NCI-H2196 (cell line): ENCODE data around the gene TRIM71.
A peak's percentile ranks its signal among the peaks of the same experiment; 100 is the strongest.

Experiments used
- DNase-seq: peaks from one replicate; lab custom pipeline; 2025; ENCODE audit not compliant: unreplicated experiment; lab: John Stamatoyannopoulos, UW

TRIM71 gene

DNA sequence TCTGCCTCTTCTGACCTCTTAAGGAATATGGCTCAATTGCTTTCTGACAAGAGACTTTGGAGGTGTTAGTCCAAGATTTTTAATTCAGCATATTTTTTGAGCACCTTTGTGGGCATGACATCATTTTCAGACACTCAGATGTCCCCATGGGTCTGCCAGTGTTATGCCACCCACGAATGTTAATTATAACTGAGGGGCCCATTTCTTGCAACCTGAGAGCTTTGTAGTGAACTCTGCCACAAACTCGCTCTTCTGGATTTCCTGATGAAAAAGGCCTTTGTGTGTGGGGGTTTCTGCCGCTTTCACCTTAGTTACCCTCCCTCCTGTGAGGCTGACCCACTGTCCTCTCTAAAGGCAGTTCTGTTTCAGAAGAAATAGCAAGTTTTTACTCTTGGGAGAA is 69.1 kb downstream of the TRIM71 start:
- DNase-seq, result no peak

- DNase-seq, result no peak
These were observed 70.9 kb downstream of the TRIM71 start for GRCh38 chr3:32888739-32889138.

GRCh38 chr3:32890420-32891276 is 72.9 kb downstream of the TRIM71 start:
- DNase-seq, result no peak

DNA sequence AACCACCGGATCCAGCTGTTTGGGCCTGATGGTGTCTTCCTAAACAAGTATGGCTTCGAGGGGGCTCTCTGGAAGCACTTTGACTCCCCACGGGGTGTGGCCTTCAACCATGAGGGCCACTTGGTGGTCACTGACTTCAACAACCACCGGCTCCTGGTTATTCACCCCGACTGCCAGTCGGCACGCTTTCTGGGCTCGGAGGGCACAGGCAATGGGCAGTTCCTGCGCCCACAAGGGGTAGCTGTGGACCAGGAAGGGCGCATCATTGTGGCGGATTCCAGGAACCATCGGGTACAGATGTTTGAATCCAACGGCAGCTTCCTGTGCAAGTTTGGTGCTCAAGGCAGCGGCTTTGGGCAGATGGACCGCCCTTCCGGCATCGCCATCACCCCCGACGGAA is 73.6 kb downstream of the TRIM71 start:
- no peak for DNase-seq

- DNase-seq, result no peak
These were observed 75.1 kb downstream of the TRIM71 start for GRCh38 chr3:32892625-32893598.

GRCh38 chr3:32894977-32895376 is 77.2 kb downstream of the TRIM71 start:
- no peak for DNase-seq

GRCh38 chr3:32895701-32896100 is 77.9 kb downstream of the TRIM71 start:
- no peak for DNase-seq

- no peak for DNase-seq
These were observed 78.3 kb downstream of the TRIM71 start for GRCh38 chr3:32896143-32896542.

GRCh38 chr3:32897001-32897601 is 79.3 kb downstream of the TRIM71 start:
- no peak for DNase-seq

- no peak for DNase-seq
These were observed 80.3 kb downstream of the TRIM71 start for GRCh38 chr3:32897981-32898623.

GRCh38 chr3:32899265-32899664 is 81.5 kb downstream of the TRIM71 start:
- DNase-seq, result no peak

GRCh38 chr3:32901005-32901932 is 83.5 kb downstream of the TRIM71 start:
- DNase-seq, result no peak

DNA sequence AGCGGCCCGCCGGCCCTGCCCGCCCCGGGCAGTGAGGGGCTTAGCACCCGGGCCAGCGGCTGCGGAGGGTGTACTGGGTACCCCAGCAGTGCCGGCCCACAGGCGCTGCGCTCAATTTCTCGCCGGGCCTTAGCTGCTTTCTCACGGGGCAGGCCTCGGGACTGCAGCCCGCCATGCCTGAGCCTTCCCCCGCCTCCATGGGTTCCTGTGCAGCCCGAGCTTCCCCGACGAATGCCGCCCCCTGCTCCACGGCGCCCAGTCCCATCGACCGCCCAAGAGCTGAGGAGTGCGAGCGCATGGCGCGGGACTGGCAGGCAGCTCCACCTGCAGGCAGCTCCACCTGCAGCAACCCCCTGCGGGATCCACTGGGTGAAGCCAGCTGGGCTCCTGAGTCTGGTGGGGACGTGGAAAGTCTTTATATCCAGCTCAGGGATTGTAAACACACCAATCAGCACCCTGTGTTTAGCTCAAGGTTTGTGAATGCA is 85.1 kb downstream of the TRIM71 start:
- peak; percentile 22 for DNase-seq

DNA sequence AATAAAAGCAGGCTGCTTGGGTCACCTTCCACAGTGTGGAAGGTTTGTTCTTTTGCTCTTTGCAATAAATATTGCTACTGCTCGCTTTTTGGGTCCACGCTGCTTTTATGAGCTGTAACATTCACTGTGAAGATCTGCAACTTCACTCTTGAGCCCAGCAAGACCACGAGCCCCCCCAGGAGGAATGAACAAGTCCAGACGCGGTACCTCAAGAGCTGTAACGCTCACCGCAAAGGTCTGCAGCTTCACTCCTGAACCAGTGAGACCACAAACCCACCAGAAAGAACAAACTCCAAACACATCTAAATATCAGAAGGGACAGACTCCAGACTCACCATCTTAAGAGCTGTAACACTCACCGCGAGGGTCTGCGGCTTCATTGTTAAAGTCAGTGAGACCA is 86.2 kb downstream of the TRIM71 start:
- no peak for DNase-seq

DNA sequence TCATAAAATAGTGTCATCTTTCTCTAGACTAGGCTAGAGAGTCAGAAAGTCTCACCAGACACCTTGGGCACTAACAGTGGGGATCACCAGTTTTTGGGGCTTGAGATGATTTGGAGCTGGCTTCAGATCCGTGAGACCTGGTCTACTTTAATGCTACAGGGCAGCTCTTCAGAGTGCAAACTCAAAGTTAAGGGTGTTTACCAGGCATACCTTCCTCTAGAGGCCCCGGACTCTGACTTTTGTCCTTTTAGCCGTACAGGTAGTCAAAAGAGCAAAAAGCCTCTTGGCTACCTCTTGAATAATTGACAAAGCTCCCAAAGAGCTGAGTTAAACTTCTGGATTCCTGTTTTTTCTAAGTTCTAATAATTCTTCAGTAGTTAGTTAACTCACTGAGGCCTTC is 92.2 kb downstream of the TRIM71 start:
- DNase-seq, result no peak

GRCh38 chr3:32910954-32911353 is 93.2 kb downstream of the TRIM71 start:
- DNase-seq, result no peak

DNA sequence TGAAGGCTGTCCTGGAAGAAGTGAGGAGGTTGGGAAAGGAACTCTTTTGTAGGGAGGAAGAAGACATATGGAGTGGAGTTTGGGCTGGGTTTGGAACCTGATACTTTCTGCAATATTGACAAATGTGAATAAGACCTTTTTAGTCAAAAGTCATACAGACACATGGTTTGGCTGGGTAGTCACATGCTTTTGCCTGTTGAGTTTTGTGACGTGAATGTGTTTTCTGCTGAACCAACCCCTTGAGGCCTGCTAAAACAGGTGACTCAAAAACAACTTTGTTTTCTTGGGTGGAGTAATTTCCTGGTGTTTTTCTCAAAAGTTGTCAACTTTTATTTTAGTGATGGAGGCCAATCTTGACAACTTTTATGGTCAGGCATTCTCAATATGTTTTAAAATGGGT is 94.2 kb downstream of the TRIM71 start:
- no peak for DNase-seq

DNA sequence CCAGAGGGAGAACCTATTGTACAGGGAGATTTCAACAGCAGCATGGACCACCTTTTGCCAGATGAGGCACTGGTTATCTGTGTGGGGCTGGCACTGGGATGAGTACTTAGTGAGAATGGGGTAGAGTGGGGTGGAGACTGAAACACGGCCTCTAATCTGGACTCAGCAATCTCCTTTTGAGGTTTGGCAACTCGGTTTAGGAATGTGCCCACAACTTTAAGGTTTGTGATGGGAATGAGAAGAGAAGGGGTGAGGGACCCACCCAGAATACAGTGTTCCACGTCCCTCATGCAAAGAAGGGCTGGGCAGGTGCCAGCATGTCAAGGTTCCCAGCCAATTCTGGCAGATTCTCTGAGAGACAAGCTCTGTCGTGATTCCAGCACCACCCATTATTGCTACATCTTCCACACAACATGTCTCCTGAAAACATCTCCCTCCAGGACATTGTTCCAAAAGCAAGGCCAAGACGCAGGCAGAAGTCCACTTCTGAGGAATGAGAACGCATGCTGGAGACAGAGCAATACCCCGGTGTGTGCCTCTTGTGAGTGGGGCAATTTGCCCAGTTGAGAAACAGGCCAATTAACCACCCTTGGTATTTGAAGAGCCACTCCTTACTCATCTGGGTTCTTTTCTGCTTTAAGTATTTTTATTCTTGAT is 96.1 kb downstream of the TRIM71 start:
- no peak for DNase-seq

DNA sequence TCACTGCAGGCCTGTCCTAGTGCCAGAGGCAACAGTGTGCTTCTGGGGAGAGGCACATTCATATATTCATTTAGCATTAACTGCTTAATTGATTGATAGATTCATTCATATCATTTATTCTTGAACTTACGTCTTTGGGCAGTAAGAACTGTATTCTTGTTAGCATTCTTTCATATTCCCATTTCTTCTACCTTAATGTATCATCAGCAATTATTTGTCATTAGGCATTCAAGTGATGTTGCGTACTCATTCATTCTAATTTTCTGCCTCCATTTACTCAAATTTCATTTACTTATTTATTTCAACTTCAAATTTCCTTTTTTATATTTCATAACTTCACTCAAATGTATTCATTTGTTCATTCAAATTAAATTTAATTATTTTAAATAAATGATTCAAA is 102.1 kb downstream of the TRIM71 start:
- DNase-seq, result no peak
